ENCODE results near the gene RELL2. TPM values are rescaled to one million over a fixed set of nuclear protein-coding genes. Genes with fewer than 3 reads are reported as not detected.

Gene RELL2
- total RNA-seq, 1 donor from 2014 or later = 12.9 TPM

DNA sequence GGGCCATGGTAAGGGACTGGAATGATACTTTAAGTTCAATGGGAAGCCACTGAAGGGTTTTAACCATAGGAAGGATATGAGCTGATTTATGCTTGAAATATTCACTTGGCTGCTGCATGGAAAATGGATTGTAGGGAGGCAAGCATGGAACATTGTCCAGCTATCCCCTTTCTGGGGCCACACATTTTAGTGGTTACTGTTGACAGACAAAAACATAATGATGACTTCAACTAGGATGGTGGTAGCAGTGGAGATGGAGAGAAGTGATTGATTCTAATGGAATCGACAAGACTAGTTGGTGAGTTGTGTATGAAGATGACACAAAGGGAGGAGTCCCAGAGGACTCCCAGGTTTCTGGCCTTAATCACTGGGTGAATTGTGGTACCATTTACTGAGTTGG, 20.6 kb downstream of the RELL2 start:
- Histone ChIP-seq H3K9ac (ENCODE audit: low read length) (peak overlapping the region; percentile 42), H3K4me2 (ENCODE audit: low read length) (peak overlapping the region; percentile 49), H3K4me3 (ENCODE audit: insufficient read depth, low read depth, low read length) (no peak overlapping the region), H3K4me1 (ENCODE audit: insufficient read depth, low read length) (peaks cover 19% of the 10 kb centered on the region), H3K36me3 (ENCODE audit: insufficient read depth, low read length) (peaks cover 13% of the 10 kb centered on the region), H3K9me3 (ENCODE audit: insufficient read depth, low read depth, low read length) (no peaks in the 10 kb centered on the region), H4K20me1 (ENCODE audit: insufficient read depth, low read length) (no peaks in the 10 kb centered on the region), H3K79me2 (ENCODE audit: insufficient read depth, low read length) (no peaks in the 10 kb centered on the region), H2AFZ (ENCODE audit: low read depth, low read length) (no peak overlapping the region), H3K27ac (ENCODE audit: low read depth, low read length) (peak overlapping the region; percentile 81), H3K27me3 (ENCODE audit: insufficient read depth, low read length) (no peaks in the 10 kb centered on the region)
- Mint-ChIP-seq H3K27me3 (ENCODE audit: low read depth, unreplicated experiment) (no peaks in the 10 kb centered on the region), H3K27ac (ENCODE audit: unreplicated experiment) (peak overlapping the region; percentile 75), H3K4me3 (ENCODE audit: unreplicated experiment) (no peak overlapping the region), H3K36me3 (ENCODE audit: low read depth, unreplicated experiment) (peaks cover 47% of the 10 kb centered on the region), H3K4me1 (ENCODE audit: low read depth, unreplicated experiment) (peaks cover 22% of the 10 kb centered on the region), H3K9me3 (ENCODE audit: unreplicated experiment) (no peaks in the 10 kb centered on the region)
- TF ChIP-seq, protein P1, sequence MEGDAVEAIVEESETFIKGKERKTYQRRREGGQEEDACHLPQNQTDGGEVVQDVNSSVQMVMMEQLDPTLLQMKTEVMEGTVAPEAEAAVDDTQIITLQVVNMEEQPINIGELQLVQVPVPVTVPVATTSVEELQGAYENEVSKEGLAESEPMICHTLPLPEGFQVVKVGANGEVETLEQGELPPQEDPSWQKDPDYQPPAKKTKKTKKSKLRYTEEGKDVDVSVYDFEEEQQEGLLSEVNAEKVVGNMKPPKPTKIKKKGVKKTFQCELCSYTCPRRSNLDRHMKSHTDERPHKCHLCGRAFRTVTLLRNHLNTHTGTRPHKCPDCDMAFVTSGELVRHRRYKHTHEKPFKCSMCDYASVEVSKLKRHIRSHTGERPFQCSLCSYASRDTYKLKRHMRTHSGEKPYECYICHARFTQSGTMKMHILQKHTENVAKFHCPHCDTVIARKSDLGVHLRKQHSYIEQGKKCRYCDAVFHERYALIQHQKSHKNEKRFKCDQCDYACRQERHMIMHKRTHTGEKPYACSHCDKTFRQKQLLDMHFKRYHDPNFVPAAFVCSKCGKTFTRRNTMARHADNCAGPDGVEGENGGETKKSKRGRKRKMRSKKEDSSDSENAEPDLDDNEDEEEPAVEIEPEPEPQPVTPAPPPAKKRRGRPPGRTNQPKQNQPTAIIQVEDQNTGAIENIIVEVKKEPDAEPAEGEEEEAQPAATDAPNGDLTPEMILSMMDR (IDR thresholded peaks at IDR 0.05; ENCODE audit: insufficient read depth, low read depth, low read length) = no peak
- TF ChIP-seq EZH2 (IDR thresholded peaks at IDR 0.05; ENCODE audit: insufficient read depth, low read length) = no peak
- FAIRE-seq (no peak), DNase-seq (ENCODE audit: low read depth) (no peak)

DNA sequence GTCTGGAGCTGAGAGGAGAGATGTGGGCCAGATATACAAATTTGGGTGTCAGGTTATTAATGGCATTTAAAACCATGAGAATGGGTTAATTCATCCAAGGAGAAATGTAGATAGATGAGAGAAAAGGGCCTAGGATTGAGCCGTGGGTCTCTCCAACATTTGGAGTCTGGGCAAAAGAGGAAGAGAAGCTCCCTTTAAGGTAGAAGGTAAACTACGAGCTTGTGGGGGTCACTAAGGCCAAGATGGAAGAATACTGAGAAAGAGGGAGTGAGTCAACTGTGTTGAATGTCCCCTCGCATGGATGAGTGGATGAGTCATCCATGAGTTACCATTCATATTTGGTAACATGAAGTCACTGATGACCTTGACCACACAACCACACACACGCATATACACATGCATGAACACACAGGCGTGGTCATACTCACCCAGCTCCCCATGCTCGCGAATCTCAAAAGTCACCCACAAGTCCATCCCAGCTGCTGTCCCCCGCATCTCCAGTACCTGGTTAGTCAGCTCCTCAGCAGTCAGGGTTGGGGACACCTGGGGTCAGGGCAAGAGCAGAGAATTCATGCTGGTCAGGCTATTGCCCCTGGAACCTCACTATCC, 21.2 kb downstream of the RELL2 start:
- Histone ChIP-seq H3K36me3 (ENCODE audit: insufficient read depth, low read length) (peaks cover 13% of the 10 kb centered on the region), H3K79me2 (ENCODE audit: insufficient read depth, low read length) (no peaks in the 10 kb centered on the region), H3K4me1 (ENCODE audit: insufficient read depth, low read length) (peaks cover 19% of the 10 kb centered on the region), H3K4me3 (ENCODE audit: insufficient read depth, low read depth, low read length) (no peak overlapping the region), H3K9ac (ENCODE audit: low read length) (peak overlapping the region; percentile 53), H2AFZ (ENCODE audit: low read depth, low read length) (no peak overlapping the region), H4K20me1 (ENCODE audit: insufficient read depth, low read length) (no peaks in the 10 kb centered on the region), H3K27ac (ENCODE audit: low read depth, low read length) (peak overlapping the region; percentile 81), H3K4me2 (ENCODE audit: low read length) (peak overlapping the region; percentile 49), H3K9me3 (ENCODE audit: insufficient read depth, low read depth, low read length) (no peaks in the 10 kb centered on the region), H3K27me3 (ENCODE audit: insufficient read depth, low read length) (no peaks in the 10 kb centered on the region)
- FAIRE-seq = peak; percentile 95
- TF ChIP-seq, protein P1 (IDR thresholded peaks at IDR 0.05; ENCODE audit: insufficient read depth, low read depth, low read length) = no peak
- no peak for TF ChIP-seq EZH2 (IDR thresholded peaks at IDR 0.05; ENCODE audit: insufficient read depth, low read length)
- Mint-ChIP-seq H3K27ac (ENCODE audit: unreplicated experiment) (peak overlapping the region; percentile 75), H3K9me3 (ENCODE audit: unreplicated experiment) (no peaks in the 10 kb centered on the region), H3K4me3 (ENCODE audit: unreplicated experiment) (peak overlapping the region; percentile 43), H3K27me3 (ENCODE audit: low read depth, unreplicated experiment) (no peaks in the 10 kb centered on the region), H3K4me1 (ENCODE audit: low read depth, unreplicated experiment) (peaks cover 22% of the 10 kb centered on the region), H3K36me3 (ENCODE audit: low read depth, unreplicated experiment) (peaks cover 45% of the 10 kb centered on the region)
- DNase-seq (ENCODE audit: low read depth) = peak; percentile 94

DNA sequence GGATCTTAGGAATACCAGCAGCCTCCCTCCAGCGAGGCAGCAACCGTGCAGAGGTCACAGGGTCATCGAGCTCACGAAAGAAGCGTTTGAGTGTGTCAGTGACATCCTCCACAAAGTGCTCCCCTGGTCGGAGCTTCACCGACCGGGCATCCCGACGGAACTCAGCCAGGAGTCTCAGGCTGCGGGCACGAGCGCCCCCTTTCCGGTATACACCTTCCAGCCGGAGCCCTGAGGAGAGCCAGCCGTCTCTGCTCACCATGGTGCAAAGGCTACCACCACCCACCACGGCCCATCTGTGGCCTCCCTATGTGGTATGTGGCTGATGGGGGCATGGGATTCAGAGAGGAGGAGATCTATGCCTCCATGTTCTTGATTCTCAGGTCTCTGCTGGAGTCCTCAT, 25.2 kb downstream of the RELL2 start:
- Histone ChIP-seq H3K27ac (ENCODE audit: low read depth, low read length) (no peak overlapping the region), H3K4me3 (ENCODE audit: insufficient read depth, low read depth, low read length) (no peak overlapping the region), H3K9ac (ENCODE audit: low read length) (no peak overlapping the region), H3K4me2 (ENCODE audit: low read length) (no peak overlapping the region), H4K20me1 (ENCODE audit: insufficient read depth, low read length) (no peaks in the 10 kb centered on the region), H3K36me3 (ENCODE audit: insufficient read depth, low read length) (peaks cover 14% of the 10 kb centered on the region), H3K4me1 (ENCODE audit: insufficient read depth, low read length) (peaks cover 12% of the 10 kb centered on the region), H3K79me2 (ENCODE audit: insufficient read depth, low read length) (no peaks in the 10 kb centered on the region), H3K27me3 (ENCODE audit: insufficient read depth, low read length) (no peaks in the 10 kb centered on the region), H3K9me3 (ENCODE audit: insufficient read depth, low read depth, low read length) (no peaks in the 10 kb centered on the region), H2AFZ (ENCODE audit: low read depth, low read length) (no peak overlapping the region)
- Mint-ChIP-seq H3K27ac (ENCODE audit: unreplicated experiment) (peak overlapping the region; percentile 80), H3K27me3 (ENCODE audit: low read depth, unreplicated experiment) (no peaks in the 10 kb centered on the region), H3K36me3 (ENCODE audit: low read depth, unreplicated experiment) (peaks cover 28% of the 10 kb centered on the region), H3K9me3 (ENCODE audit: unreplicated experiment) (no peaks in the 10 kb centered on the region), H3K4me1 (ENCODE audit: low read depth, unreplicated experiment) (peaks cover 14% of the 10 kb centered on the region), H3K4me3 (ENCODE audit: unreplicated experiment) (no peak overlapping the region)
- DNase-seq (ENCODE audit: low read depth) (no peak), FAIRE-seq (no peak)
- TF ChIP-seq, protein P1 (IDR thresholded peaks at IDR 0.05; ENCODE audit: insufficient read depth, low read depth, low read length) = no peak
- TF ChIP-seq EZH2 (IDR thresholded peaks at IDR 0.05; ENCODE audit: insufficient read depth, low read length) = no peak
